ENCODE measurements around the gene RIPOR2.

Gene RIPOR2

DNA sequence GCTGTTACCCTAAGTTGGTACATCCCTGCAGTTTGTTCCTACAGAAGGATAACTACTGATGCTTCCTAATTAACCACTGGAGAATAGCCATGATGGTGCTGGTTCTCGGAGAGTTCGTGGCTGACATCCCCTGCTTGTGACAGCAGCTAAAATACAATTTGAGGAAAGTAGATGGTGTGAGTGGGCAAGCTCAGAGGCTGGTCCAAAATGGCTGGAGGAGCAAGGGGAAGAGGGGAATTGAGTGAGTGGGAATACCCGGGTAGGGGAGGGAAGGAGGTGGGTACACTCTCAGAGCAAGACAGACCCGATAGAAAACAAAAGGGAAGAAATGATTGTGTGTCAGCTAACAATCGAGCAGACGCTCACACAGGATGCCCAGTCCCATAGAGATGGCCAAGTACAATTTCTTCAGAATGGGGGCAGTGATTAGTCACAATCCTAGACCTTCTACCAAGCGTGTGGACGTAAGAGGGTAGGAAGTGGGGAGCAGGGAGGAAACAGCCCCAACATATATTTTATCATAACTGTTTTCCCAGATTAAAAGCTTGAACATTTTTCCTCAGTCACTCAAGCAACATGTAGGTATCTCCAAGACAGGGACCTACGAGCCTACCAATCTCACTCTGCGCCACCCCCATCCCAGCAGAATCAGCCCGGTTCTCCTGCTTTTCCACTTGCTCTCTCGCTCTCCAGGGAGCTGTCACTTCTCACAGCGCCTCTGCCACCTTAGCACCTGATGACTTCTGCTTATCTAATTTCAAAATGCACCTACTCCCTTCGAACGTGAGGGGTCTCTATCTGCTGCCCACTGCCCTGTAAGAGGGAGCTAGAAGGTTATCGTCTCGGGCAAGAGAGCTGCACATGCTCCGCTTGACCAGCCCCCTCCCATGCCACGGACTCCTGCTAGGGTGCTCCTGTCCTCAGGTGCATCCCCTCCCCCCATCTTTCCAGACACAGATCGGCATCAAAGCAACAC is 26.2 kb downstream of the RIPOR2 start:
- FAIRE-seq: peak; percentile 46
- DNase-seq (ENCODE audit: extremely low spot score, insufficient read length, low read depth): no peak

DNA sequence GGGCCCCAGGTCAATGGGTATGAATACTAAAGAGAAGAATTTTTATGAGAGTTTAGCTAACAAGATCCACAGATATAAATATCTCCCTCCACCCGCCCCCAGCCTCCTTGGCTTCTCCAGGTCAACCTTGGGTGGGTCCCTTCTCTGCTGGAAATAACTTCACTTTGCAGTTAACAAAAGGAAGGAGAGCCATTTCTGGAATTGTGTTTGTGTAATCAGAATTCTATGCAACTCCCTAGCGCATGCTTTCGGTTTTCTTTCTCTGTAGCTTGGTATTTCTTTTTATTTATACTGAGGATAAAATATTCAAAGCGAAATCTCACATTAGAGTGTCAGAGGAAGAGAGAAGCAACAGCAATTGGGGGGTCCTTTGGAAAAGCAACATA is 27.1 kb downstream of the RIPOR2 start:
- FAIRE-seq (no peak), DNase-seq (ENCODE audit: extremely low spot score, insufficient read length, low read depth) (no peak)

DNA sequence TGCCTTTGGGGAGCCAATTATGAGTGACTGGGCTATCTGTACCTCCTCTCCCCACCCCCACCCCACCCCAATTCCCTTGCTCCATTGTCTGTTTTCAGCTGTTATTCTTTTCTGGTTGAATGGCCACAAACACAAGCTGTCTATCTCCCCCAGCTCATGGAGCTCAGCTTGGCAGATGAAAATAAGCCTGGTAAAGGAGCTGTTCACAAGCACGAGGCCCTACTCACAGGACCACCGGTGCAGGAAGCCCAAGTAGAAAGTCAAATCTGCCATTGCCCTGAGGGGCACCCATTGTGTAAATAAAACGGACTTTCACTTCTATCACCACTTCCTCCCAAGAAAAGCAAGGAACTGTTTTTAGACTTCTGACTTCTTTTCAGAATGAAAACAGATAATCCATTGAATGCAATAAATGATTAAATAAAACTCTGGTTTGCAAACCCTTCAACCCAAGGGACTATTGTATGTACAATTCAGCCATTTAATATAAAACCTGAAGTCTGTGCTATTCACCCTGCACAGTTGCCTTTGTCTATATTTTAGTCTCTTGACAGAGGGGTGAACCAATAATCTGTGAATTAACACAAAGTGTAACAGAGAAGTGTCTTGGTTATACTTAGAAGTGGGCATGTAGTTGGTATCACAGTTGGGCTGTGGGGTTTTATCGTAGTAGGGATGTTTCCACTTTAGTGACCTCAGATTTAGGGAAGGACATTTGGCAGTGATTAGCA is 27.7 kb downstream of the RIPOR2 start:
- DNase-seq (ENCODE audit: extremely low spot score, insufficient read length, low read depth): no peak
- peak; percentile 39 for FAIRE-seq

DNA sequence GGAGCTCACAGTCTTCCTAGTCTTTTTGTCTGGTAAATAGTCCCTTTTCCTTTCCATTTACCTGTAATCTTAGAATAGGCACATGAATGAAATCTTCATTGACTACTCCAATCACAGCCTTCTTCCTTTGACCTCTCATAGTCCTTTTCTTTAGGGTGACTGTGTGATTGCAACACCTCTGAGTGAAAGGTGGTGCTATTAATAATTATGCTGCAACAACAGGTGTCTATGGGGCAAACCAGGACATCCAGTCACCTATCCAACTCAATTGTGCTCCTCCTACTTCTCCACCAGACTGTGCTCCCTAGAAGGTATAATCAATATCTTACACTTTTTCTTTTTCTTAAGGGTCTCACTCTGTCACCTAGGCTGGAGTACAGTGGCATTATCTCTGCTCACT is 29.4 kb downstream of the RIPOR2 start:
- no peak for FAIRE-seq
- no peak for DNase-seq (ENCODE audit: extremely low spot score, insufficient read length, low read depth)

DNA sequence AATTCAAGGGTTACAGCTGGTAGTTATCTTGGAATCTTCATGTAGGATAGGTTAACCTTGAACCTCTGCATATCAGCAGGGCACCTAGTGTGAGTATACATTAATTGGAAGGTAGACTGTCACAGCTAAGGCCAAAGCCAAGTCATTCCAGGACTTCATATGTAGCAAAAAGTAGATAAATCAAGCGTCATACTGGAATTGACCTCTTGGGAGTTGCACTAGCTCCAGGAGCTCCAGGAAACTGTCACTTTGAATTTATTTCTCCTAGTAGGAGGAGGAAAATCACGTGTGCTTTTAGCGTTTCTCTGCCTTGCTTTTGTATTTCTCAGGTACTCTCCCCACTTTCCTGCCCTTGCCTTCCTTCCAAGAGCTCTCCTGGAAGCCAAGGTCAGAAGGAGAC is 30.3 kb downstream of the RIPOR2 start:
- no peak for FAIRE-seq
- DNase-seq (ENCODE audit: extremely low spot score, insufficient read length, low read depth): no peak

DNA sequence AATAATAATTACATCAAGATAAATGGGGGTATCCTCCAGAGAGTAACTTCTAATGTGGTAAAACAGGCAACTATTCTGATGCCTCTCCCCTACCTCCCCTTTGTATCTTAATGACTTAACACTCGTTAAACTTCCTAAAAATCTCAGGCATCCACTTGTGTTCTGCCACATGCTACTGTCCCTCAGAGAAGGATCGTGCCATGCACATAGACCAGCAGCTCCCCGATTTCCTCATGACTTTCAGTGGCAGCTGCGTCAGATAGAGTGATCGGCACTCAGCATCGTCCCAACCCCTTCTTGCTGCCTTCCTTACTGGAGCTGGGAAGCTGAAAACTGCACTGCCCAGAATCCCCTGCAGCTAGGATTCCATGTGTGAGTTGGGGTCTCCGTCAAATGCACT is 32.1 kb downstream of the RIPOR2 start:
- FAIRE-seq (no peak), DNase-seq (ENCODE audit: extremely low spot score, insufficient read length, low read depth) (no peak)

DNA sequence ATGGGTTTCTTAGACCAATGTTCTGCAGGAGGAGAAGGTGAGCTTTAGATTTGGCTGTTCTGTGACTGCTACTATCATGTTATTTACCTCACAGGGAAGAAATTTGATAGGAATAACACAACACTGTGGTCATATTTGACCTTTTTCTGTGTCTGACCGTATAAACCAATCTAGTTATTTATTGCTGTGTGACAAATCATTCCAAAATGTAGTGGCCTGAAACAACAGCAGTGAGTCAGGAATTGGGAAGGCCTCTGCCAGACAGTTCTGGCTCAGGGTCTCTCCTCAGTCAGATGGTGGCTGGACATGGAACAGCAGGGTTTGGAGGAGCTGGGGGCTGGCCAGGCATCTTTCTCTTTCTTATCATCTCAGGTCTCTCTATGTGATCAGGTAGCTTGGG is 33.0 kb downstream of the RIPOR2 start:
- FAIRE-seq (no peak), DNase-seq (ENCODE audit: extremely low spot score, insufficient read length, low read depth) (no peak)

DNA sequence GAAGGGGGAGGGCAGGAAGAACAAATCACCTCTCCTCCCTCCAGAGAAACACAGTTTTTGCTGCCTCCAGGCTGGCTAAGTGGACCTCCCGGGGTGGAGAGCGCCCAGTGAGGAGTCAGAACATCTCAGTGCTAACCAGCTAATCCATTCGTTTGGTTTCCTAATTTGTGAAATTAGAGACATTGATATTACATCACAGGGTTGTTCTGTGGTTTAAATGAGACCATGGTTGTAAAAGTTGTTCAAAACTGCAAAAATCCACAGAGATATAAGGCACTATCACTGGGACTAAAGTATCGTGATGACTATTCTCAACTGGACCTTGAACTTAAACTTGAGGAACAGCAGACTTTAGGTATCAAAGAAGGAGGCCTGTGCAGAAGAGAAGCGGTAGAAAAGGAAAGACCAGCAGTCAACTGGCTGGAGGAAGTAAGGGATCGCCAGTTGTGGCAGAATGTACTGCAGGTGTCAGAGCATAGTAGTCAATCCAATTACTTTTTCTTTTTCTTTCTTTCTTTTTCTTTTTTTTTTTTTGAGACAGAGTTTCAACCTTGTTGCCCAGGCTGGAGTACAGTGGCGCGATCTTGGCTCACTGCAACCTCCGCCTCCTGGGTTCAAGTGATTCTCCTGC is 33.9 kb downstream of the RIPOR2 start:
- FAIRE-seq (no peak), DNase-seq (ENCODE audit: extremely low spot score, insufficient read length, low read depth) (no peak)

DNA sequence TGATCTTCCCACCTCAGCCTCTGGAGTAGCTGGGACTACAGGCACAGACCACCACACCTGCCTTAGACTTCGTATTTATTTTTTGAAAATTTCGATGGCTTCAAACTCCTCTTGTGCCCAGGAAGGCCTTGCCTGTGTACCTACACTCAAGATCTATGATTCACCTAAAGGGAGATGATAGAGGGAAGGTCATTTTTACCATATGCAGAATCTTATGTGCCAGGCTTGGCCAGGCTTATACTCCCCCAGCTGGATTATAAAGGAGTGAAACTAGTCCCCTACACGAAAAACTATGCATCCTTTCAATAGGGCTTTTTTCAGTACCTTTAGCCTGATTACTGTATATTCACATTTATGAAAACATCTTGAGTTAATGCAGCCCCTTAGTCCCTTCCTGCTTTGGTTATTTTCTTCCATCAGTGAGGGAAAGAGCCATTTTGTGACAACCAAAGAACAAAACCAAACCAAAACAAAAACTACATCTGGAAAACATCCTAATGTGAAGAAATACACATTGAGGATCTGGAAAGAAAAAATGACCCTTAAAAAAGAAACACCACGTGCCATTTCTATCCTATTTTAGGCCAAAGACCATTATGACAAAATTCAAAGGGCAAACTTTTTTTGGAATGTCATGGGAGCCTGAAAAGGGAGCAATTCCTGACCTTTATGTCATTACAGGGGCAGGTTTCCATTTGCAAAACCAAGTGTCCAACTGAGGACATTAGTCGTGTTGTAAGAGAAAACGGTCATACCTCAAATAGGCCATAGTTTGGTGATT is 34.7 kb downstream of the RIPOR2 start:
- no peak for FAIRE-seq
- DNase-seq (ENCODE audit: extremely low spot score, insufficient read length, low read depth): no peak

DNA sequence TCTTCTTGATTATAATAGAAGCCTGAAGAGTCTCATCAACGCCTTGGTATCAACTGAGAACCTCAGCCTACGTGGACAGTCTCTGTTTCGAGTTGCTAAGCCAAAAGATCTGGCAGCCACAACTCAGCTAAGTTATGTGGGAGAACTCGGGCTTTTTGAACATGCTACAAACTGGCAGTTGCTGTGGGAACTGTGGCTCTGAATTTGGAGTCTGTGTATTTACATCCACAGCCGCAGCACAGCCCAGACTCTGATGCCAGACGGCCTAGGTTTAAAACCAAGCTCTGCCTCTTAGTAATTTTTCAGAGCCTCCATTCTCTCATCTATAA is 35.8 kb downstream of the RIPOR2 start:
- FAIRE-seq (no peak), DNase-seq (ENCODE audit: extremely low spot score, insufficient read length, low read depth) (no peak)

DNA sequence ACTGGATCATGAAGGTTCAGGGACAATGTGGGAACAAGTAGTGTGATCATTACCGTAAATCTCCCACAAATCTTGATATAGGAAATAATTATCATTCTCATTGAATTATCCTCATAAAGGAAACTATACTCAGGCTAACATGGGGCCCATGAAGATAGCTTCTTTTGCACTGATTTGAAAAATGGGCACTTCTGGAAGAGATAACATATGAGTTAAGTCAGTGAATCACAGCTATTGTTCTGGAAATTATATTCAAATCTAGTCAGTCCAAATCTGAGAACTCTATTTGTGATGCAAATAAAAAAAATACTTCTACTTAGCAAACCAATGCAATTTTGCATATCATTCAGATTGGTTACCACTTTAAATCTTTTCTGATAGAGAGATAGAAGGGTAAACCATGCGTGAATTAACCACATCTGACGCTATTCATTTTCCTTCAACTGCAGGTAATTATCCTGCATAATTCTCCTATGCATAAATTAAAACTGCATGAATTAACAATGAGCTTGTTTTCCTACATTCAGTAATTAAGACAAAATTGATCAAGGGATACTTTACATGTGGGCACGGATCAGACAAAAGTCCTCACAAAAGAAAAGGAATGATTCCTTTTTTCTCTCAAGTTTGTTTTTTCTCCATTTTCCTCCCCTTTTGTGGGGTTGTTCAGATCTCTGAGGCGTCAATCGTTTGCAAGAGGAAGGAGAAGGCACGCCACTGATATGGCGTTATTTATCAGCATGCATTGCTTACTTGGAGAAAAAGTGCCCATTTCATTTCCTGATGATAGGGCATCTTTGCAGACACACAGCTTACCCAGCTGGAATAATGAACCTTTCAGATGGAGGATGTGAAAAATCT is 36.4 kb downstream of the RIPOR2 start:
- DNase-seq (ENCODE audit: extremely low spot score, insufficient read length, low read depth) (no peak), FAIRE-seq (no peak)

DNA sequence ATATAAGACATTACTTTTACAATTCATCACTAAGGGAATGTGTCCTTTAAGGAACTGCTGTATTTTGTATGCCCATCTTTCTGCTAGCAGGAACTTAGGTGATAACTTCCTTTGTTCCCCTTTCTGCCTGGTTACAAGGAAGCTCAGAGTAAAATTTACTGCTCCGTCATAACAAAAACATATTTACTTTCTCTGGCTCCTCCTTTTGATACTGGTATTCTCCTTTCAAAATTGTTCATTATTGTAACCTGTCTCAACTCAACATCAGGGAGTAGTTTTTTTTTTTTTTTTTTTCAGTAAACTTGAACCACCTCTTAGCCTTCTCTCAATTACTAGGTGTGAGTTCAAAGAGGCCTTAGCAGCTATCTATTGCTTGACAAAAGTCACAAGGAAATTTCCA is 37.1 kb downstream of the RIPOR2 start:
- FAIRE-seq (no peak), DNase-seq (ENCODE audit: extremely low spot score, insufficient read length, low read depth) (no peak)

DNA sequence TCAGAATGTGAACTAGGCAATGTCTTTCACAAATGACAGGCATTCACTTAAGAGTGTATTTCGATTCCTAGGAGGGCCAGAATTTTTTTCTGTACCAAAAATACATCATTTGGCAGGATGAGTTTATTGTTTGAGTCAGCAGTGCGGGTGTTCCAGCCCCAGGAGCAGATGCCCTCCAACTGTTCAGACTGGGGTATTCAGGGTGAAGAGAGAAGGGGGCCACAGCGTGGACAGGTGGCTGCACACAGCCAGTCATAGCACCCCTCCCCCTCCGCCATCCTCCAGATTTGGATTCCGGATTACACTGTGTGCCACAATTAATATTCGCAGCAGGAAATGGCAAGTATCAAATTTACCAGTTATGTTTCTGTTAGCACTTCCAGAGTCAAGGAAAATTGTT is 38.6 kb downstream of the RIPOR2 start:
- DNase-seq (ENCODE audit: extremely low spot score, insufficient read length, low read depth) (no peak), FAIRE-seq (no peak)

DNA sequence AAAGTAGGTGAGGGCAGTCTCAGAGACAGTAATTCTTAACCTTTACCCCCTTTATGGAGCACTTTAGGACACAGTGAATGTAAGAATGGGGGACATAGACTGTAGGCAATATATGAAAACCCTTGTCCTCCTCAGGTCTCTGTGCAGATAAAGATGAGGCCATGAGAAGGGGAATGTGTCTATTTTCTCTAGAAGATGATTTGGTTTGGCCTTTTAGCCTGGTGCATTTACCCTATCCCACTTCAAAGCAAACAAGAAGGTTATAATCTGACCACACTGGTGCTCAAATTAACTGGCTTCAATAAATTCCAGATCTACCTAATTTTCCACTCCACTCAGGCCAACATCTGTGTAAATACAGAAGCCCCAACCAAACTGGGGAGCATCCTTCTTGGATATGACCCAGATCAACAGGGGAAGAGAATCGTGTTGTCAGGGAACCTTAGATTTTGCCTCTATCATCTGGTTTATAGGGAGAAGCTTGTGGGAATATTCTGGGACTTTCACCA is 42.4 kb downstream of the RIPOR2 start:
- DNase-seq (ENCODE audit: extremely low spot score, insufficient read length, low read depth): no peak
- FAIRE-seq: no peak

DNA sequence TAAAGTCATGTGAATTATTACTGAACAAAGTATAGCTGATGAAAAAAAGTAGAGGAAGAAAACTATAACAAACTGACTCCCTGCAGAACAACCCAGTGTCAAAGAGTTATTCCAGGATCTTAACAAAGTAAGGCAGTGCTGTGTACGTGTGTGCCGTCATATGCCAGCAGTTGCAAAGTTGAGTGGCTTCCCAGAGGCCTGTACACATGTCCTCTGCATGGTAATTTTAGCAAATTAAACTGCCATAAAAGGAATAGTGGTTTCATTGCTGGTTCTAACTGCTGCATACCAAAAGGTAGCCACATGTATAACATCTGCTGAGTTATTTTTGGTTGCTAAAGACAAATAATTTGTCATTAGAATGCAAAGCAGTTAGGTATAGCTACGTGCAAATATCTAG is 44.8 kb downstream of the RIPOR2 start:
- FAIRE-seq (peak; percentile 38), DNase-seq (ENCODE audit: extremely low spot score, insufficient read length, low read depth) (no peak)

DNA sequence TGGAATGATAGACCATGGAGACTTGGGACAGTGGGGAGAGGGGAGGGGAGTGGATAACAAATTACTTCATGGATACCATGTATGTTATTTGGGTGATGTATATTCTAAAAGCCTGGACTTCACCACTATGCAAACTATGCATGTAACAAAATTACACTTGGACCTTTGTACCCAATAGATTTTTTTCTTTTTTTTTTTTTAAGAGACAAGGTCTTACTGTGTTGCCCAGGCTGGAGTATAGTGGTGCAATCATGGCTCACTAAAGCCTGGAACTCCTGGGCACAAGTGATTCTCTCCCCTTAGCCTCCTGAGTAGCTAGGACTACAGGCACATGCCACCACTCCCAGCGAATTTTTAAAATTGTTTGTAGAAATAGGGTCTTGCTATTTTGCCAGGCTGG is 45.3 kb downstream of the RIPOR2 start:
- DNase-seq (ENCODE audit: extremely low spot score, insufficient read length, low read depth): no peak
- no peak for FAIRE-seq

DNA sequence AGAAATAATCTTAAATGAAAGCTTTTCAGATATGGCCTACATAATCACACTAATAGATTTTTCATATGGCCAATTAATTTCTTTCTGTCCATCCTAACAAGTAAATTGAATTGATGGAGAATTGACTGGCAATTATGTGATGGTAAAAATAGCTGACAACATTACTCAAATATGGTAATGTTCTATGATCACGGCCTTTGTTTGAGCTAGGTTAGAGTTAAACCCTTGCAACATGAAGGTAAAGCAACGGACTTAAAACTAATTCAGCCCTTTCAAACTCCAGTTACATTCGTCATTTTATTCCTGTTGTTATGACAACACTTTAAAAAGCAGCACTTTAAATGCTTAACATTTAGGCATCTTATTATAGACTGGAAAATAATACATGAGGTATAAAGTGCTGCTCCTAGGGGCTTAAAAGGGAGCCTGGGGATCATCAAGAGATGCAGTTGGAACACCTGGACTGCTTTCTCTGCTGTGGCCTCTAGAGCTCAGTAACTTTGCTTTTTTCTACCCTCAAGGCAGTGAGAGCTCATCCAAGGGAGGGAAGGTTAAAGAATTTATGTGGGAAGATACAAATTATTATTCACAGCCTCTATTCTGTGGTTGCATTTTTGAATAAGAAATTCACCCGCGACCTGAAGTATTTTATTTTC is 46.9 kb downstream of the RIPOR2 start:
- FAIRE-seq: peak; percentile 18

DNA sequence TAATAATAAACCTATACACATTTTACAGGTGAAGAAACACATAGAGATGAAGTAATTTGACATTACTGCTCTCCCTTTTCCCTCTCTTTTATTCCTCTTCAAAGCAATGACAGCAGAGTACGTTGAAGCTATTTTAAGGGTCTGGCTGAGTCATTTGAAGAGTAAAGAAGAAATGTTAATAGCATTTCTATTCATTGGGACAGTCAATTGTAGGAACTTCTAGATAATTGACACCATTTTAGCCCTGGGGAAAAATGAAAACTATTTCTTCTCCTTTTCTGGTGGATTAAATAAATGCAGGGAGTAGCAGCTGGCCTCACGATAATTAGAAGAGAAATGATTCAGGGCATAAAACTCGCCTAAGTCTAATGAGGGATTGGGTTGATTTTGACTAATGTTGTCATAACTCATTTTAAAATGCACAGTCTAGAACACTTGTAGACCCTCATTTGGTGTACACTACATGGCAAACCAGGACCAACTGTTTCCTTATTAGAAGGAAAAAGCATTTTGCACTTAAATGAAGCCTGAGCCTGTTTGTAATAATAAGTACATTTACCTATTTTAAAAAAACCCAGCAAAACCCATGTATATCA is 48.1 kb downstream of the RIPOR2 start:
- FAIRE-seq (no peak), DNase-seq (ENCODE audit: extremely low spot score, insufficient read length, low read depth) (no peak)

More for the DNA sequence above, 46.9 kb downstream of the RIPOR2 start:
- no peak for DNase-seq (ENCODE audit: extremely low spot score, insufficient read length, low read depth)

Data from GM18507 (cell line).